Neural cell (in vitro differentiated cells): ENCODE data around the gene STK24. TPM values are rescaled to one million over a fixed set of nuclear protein-coding genes. Genes with fewer than 3 reads are reported as not detected.

Experiments used
- H2AFZ ChIP-seq: fragments of 200-600, 300-800 bp; sonication (generic), shearing (Covaris generic); 2 replicates; pipeline ENCODE4 v1.6.0; 2014; ENCODE audit warnings: low read depth, mild to moderate bottlenecking, antibody characterized with exemption, low read length, moderate library complexity
- H3F3A ChIP-seq: fragments of 200-600 bp; shearing (Covaris generic); 2 replicates; pipeline ENCODE4 v1.6.1; 2016; ENCODE audit warnings: mild to moderate bottlenecking, moderate library complexity, mixed read lengths, antibody characterized with exemption, low read length; ENCODE audit not compliant: insufficient read depth, poor library complexity, severe bottlenecking
- H3K27ac ChIP-seq: fragments of 200-600, 300-800 bp; sonication (generic), shearing (Covaris generic); 2 replicates; pipeline ENCODE4 v1.5.1; 2014; ENCODE audit warnings: mild to moderate bottlenecking, low read length, moderate library complexity
- H3K27me3 ChIP-seq: fragments of 300-800, 200-600 bp; sonication (generic), shearing (Covaris generic); 2 replicates; pipeline ENCODE4 v1.6.0; 2014; ENCODE audit warnings: mild to moderate bottlenecking, low read depth, low read length, moderate library complexity; ENCODE audit not compliant: insufficient read depth
- H3K36me3 ChIP-seq: fragments of 300-800, 200-600 bp; sonication (generic), shearing (Covaris generic); 2 replicates; pipeline ENCODE4 v1.5.1; 2014; ENCODE audit warnings: mild to moderate bottlenecking, antibody characterized with exemption, low read length, moderate library complexity; ENCODE audit not compliant: insufficient read depth
- H3K4me2 ChIP-seq: fragments of 300-800, 200-600 bp; sonication (generic), shearing (Covaris generic); 2 replicates; pipeline ENCODE4 v1.6.0; 2014; ENCODE audit warnings: mild to moderate bottlenecking, low read length
- H3K4me3 ChIP-seq: fragments of 300-800, 200-600 bp; sonication (generic), shearing (Covaris generic); 2 replicates; pipeline ENCODE4 v1.5.1; 2014; ENCODE audit warnings: mild to moderate bottlenecking, low read length, moderate library complexity
- H3K79me2 ChIP-seq: fragments of 200-600 bp; shearing (Covaris generic); replicated peaks from 2 replicates; pipeline ENCODE4 v1.6.0; 2014; ENCODE audit warnings: mild to moderate bottlenecking, low read length, moderate library complexity; ENCODE audit not compliant: insufficient read depth
- H3K9ac ChIP-seq: fragments of 300-800, 200-600 bp; sonication (generic), shearing (Covaris generic); 2 replicates; pipeline ENCODE4 v1.6.1; 2016; ENCODE audit warnings: mild to moderate bottlenecking, low read length, mixed read lengths
- H3K9me2 ChIP-seq: fragments of 200-600 bp; shearing (Covaris generic); 2 replicates; pipeline ENCODE4 v1.6.1; 2016; ENCODE audit warnings: mild to moderate bottlenecking, low read length, mixed read lengths; ENCODE audit not compliant: insufficient read depth
- H3K9me3 ChIP-seq: fragments of 200-600, 300-800 bp; sonication (generic), shearing (Covaris generic); 2 replicates; pipeline ENCODE4 v1.6.1; 2016; ENCODE audit warnings: mild to moderate bottlenecking, mixed run types, low read length, moderate library complexity, mixed read lengths
- H4K20me1 ChIP-seq: fragments of 200-600 bp; shearing (Covaris generic); 2 replicates; pipeline ENCODE4 v1.6.1; 2016; ENCODE audit warnings: mild to moderate bottlenecking, mixed run types; ENCODE audit not compliant: insufficient read depth
- CTCF ChIP-seq: fragments of 450-650 bp; IDR thresholded peaks from 2 replicates; pipeline ENCODE4 v1.5.1; 2014; ENCODE audit warnings: antibody characterized with exemption, mild to moderate bottlenecking, moderate library complexity; ENCODE audit not compliant: poor library complexity, severe bottlenecking
- EP300 ChIP-seq: fragments of 450-650 bp; conservative IDR thresholded peaks from 2 replicates; pipeline ENCODE4 v1.6.1; 2014; ENCODE audit warnings: antibody characterized with exemption, mild to moderate bottlenecking, moderate library complexity; ENCODE audit not compliant: poor library complexity, severe bottlenecking
- EZH2 ChIP-seq: fragments of 200-600, 300-800 bp; shearing (Covaris generic), sonication (generic); IDR thresholded peaks from 2 replicates; pipeline ENCODE4 v1.6.1; 2014; ENCODE audit warnings: antibody characterized with exemption, low read length, borderline replicate concordance, mild to moderate bottlenecking; ENCODE audit not compliant: insufficient read depth, poor library complexity, severe bottlenecking
- MXI1 ChIP-seq: fragments of 450-650 bp; conservative IDR thresholded peaks from 2 replicates; pipeline ENCODE4 v1.6.1; 2014; ENCODE audit warnings: antibody characterized with exemption, mild to moderate bottlenecking; ENCODE audit not compliant: poor library complexity, severe bottlenecking
- POLR2AphosphoS5 ChIP-seq: IDR thresholded peaks from 2 replicates; pipeline ENCODE4 v1.6.1; 2012
- RAD21 ChIP-seq: fragments of 450-650 bp; conservative IDR thresholded peaks from 2 replicates; pipeline ENCODE4 v1.6.1; 2014; ENCODE audit warnings: antibody characterized with exemption, mild to moderate bottlenecking, moderate library complexity
- REST ChIP-seq: IDR thresholded peaks from 2 replicates; pipeline ENCODE4 v1.6.1; 2012; ENCODE audit warnings: borderline replicate concordance
- SMC3 ChIP-seq: fragments of 450-650 bp; conservative IDR thresholded peaks from 2 replicates; pipeline ENCODE4 v1.6.1; 2014; ENCODE audit warnings: antibody characterized with exemption, mild to moderate bottlenecking, moderate library complexity; ENCODE audit not compliant: poor library complexity
- TAF1 ChIP-seq: IDR thresholded peaks from 2 replicates; pipeline ENCODE4 v1.6.1; 2012; ENCODE audit warnings: low read depth
- polyA plus RNA-seq: library from polyadenylated mRNA; depleted of rRNA; stranded (reverse); fragments of >200 nt; gene quantifications from 2 replicates; pipeline ENCODE4 v1.2.3, GENCODE V29; 2014

The STK24 gene
- polyA plus RNA-seq, 1 donor from 2014 or later: 66.0 TPM

- Histone ChIP-seq H3K79me2 (no peaks in the 10 kb centered on the region), H3K27me3 (no peaks in the 10 kb centered on the region), H3K27ac (no peak overlapping the region), H3K4me3 (no peak overlapping the region), H3K9me3 (no peaks in the 10 kb centered on the region), H3K9me2 (no peaks in the 10 kb centered on the region), H3K36me3 (no peaks in the 10 kb centered on the region), H4K20me1 (no peaks in the 10 kb centered on the region), H3K9ac (no peak overlapping the region), H3F3A (no peaks in the 10 kb centered on the region), H3K4me2 (no peak overlapping the region), H2AFZ (no peak overlapping the region)
- TF ChIP-seq EZH2 (no peak), SMC3 (no peak), RAD21 (no peak), TAF1 (no peak), REST (no peak), EP300 (no peak), MXI1 (no peak), CTCF (no peak), POLR2AphosphoS5 (no peak)
Measured at GRCh38 chr13:98397861-98398260, 179.0 kb downstream of the STK24 start.

GRCh38 chr13:98397221-98397620 is 179.7 kb downstream of the STK24 start:
- H3K4me2 ChIP-seq: no peak overlapping the region
- H3K27ac ChIP-seq: no peak overlapping the region
- no peaks in the 10 kb centered on the region for H3K9me2 ChIP-seq
- TF ChIP-seq MXI1 (no peak), EP300 (no peak), EZH2 (no peak), RAD21 (peak; percentile 71), TAF1 (no peak), REST (no peak), POLR2AphosphoS5 (no peak), CTCF (peak; percentile 57), SMC3 (peak; percentile 60)
- H3K9ac ChIP-seq: no peak overlapping the region
- no peaks in the 10 kb centered on the region for H3F3A ChIP-seq
- no peaks in the 10 kb centered on the region for H3K9me3 ChIP-seq
- H3K4me3 ChIP-seq: no peak overlapping the region
- no peaks in the 10 kb centered on the region for H3K27me3 ChIP-seq
- no peak overlapping the region for H2AFZ ChIP-seq
- no peaks in the 10 kb centered on the region for H3K79me2 ChIP-seq
- H4K20me1 ChIP-seq: no peaks in the 10 kb centered on the region
- H3K36me3 ChIP-seq: no peaks in the 10 kb centered on the region
